K562 (cell line): ENCODE measurements around the gene FHIT. TPM values are rescaled to one million over a fixed set of nuclear protein-coding genes. Genes with fewer than 3 reads are reported as not detected.

ENCODE experiments used
- ATAC-seq: fragments of 200-7000 bp; cut with Tn5 transposase; 3 replicates; pipeline ENCODE4 v1.9.1; 2020; ENCODE audit warnings: moderate library complexity
- BruUV-seq: library from RNA; stranded (reverse); fragments of 400-500 nt; replicated peaks from 2 replicates; lab custom pipeline; 2021; lab: Mats Ljungman, UMichigan
- CTCF ChIA-PET: fragments of 300-600 bp; formaldehyde crosslinking; extraction: SDS; loops from one replicate; lab custom pipeline; 2021; ENCODE audit warnings: low intra/inter-chr PET ratio; lab: Yijun Ruan, JAX
- POLR2A ChIA-PET: fragments of 300-600, 350-650 bp; sonication (Branson Sonifier 250); formaldehyde crosslinking; extraction: SDS; loops from one replicate; lab custom pipeline; 2021; ENCODE audit warnings: antibody characterized with exemption, inconsistent platforms; lab: Yijun Ruan, JAX
- DNase-seq, 4 experiments: peaks; one replicate each; pipeline versions ENCODE4 v3.0.0 to v3.0.0-alpha.2; 2011 to 2018; ENCODE audit warnings: low spot score in 3 of 4, mixed read lengths in 3 of 4; ENCODE audit errors: extremely low read depth in 1 of 4
- FAIRE-seq: peaks from 2 replicates; lab custom pipeline; 2011; peaks lifted over from hg19 to GRCh38; lab: Jason Lieb, UNC
- H2AFZ ChIP-seq: 2 replicates; pipeline ENCODE4 v1.6.0; 2011; ENCODE audit warnings: low read depth, low read length, control low read depth, inconsistent platforms
- H3K27ac ChIP-seq: fragments of 200-600 bp; 3 replicates; pipeline ENCODE4 v1.8.0; 2011; ENCODE audit warnings: low read depth, mild to moderate bottlenecking, control low read depth, inconsistent platforms, low read length, moderate library complexity, mixed read lengths; ENCODE audit errors: extremely low read depth
- H3K27me3 ChIP-seq, 2 experiments: fragments of 300-600 bp in 1 of 2; 2 replicates in 1 of 2; 3 replicates in 1 of 2; pipeline versions ENCODE4 v1.6.0 to v1.8.0; 2011; ENCODE audit warnings: inconsistent platforms in 2 of 2, low read length in 2 of 2, mild to moderate bottlenecking in 1 of 2, mixed read lengths in 1 of 2, moderate library complexity in 1 of 2; ENCODE audit not compliant: control insufficient read depth in 2 of 2, insufficient read depth in 2 of 2
- H3K36me3 ChIP-seq: fragments of 300-600 bp; 3 replicates; pipeline ENCODE4 v1.8.0; 2011; ENCODE audit warnings: mild to moderate bottlenecking, low read length, inconsistent platforms; ENCODE audit not compliant: control insufficient read depth, insufficient read depth
- H3K4me1 ChIP-seq, 2 experiments: fragments of 200-600 bp in 1 of 2; replicated peaks in 1 of 2; 2 replicates in 1 of 2; 3 replicates in 1 of 2; pipeline versions ENCODE4 v1.5.1 to v1.8.0; 2011; ENCODE audit warnings: inconsistent platforms in 2 of 2, low read length in 2 of 2, mild to moderate bottlenecking in 1 of 2, mixed read lengths in 1 of 2, moderate library complexity in 1 of 2; ENCODE audit not compliant: control insufficient read depth in 2 of 2, insufficient read depth in 2 of 2
- H3K4me2 ChIP-seq: 2 replicates; pipeline ENCODE4 v1.6.1; 2011; ENCODE audit warnings: low read length, control low read depth, inconsistent platforms, mixed read lengths; ENCODE audit not compliant: insufficient read depth
- H3K4me3 ChIP-seq: fragments of 200-600 bp; sonication (generic), shearing (Covaris generic); 2 replicates; pipeline ENCODE4 v1.5.1; 2016; ENCODE audit warnings: control low read depth, inconsistent platforms
- H3K79me2 ChIP-seq: fragments of 200-600 bp; 3 replicates; pipeline ENCODE4 v1.8.0; 2011; ENCODE audit warnings: low read length, inconsistent platforms; ENCODE audit not compliant: control insufficient read depth, insufficient read depth
- H3K9ac ChIP-seq, 2 experiments: 2 replicates each; pipeline versions ENCODE4 v1.6.0 to v1.6.1; 2011; ENCODE audit warnings: low read depth in 2 of 2, low read length in 2 of 2, control low read depth in 1 of 2, inconsistent platforms in 1 of 2, mild to moderate bottlenecking in 1 of 2, mixed read lengths in 1 of 2; ENCODE audit not compliant: insufficient read depth in 1 of 2
- H3K9me1 ChIP-seq: one replicate; pipeline ENCODE4 v1.6.0; 2011; ENCODE audit warnings: inconsistent platforms, mild to moderate bottlenecking, low read length, moderate library complexity; ENCODE audit not compliant: control insufficient read depth, insufficient read depth
- H3K9me3 ChIP-seq: replicated peaks from 2 replicates; pipeline ENCODE4 v1.5.1; 2011; ENCODE audit warnings: low read depth, low read length, inconsistent platforms; ENCODE audit not compliant: control insufficient read depth, insufficient read depth
- H4K20me1 ChIP-seq: replicated peaks from 2 replicates; pipeline ENCODE4 v1.6.1; 2011; ENCODE audit warnings: low read length, inconsistent platforms, mixed read lengths; ENCODE audit not compliant: control insufficient read depth, insufficient read depth
- CC2D1A ChIP-seq: fragments of 450-650 bp; IDR thresholded peaks from 2 replicates; pipeline ENCODE4 v1.6.1; 2017; ENCODE audit warnings: mild to moderate bottlenecking
- GATAD2B ChIP-seq: fragments of 450-650 bp; IDR thresholded peaks from 2 replicates; pipeline ENCODE4 v1.6.1; 2017; ENCODE audit warnings: mild to moderate bottlenecking, borderline replicate concordance
- LEF1 ChIP-seq: fragments of 450-650 bp; IDR thresholded peaks from 2 replicates; pipeline ENCODE4 v1.6.1; 2016; ENCODE audit warnings: mild to moderate bottlenecking
- WGBS: fragments of 100-300 bp; shearing (Covaris generic); methylation state at CpG from one replicate; pipeline ENCODE4 v1.1.6; 2016; ENCODE audit warnings: low coverage, mixed read lengths; ENCODE audit not compliant: insufficient coverage; ENCODE audit errors: missing lambda C conversion rate; 5-methylcytosine and 5-hydroxymethylcytosine counted together
- in situ Hi-C: fragments of 300-500 bp; cut with MboI; formaldehyde crosslinking; loops from 4 replicates; pipeline ENCODE4 v1.15.0; 2018; ENCODE audit warnings: inconsistent platforms, mixed read lengths
- intact Hi-C: fragments of 100-400 bp; cut with micrococcal nuclease; formaldehyde crosslinking; loops from 2 replicates; pipeline ENCODE4 v1.14.2; 2022
- polyA plus RNA-seq, 8 experiments: library from polyadenylated mRNA; depleted of rRNA in 4 of 8; stranded (reverse) in 5 of 8; unstranded in 3 of 8; fragments of >200 nt; fragmentation: Nextera tagmentation in 2 of 8; fragmentation: Illumina TruSeq in 1 of 8; extraction: Ambion mirVana in 2 of 8; extraction: Trizol in 1 of 8; gene quantifications; 2 replicates each; pipeline versions ENCODE4 v1.2.1 to v1.2.3, GENCODE V29; 2011 to 2014; ENCODE audit warnings: inconsistent platforms in 1 of 8, missing spikeins in 1 of 8
- total RNA-seq, 7 experiments: library from RNA; depleted of rRNA in 6 of 7; stranded (reverse); fragments of >200 nt in 6 of 7; fragmentation: Illumina TruSeq in 2 of 7; extraction: Trizol in 2 of 7; gene quantifications; 2 replicates each; pipeline versions ENCODE4 v1.2.1 to v1.2.3, GENCODE V29; 2011 to 2021; ENCODE audit warnings: low replicate concordance in 1 of 7
- TF ChIP-seq, protein P1 (sequence below): sonication (generic); formaldehyde crosslinking; IDR thresholded peaks from 2 replicates; pipeline ENCODE4 v1.8.1; 2023; ENCODE audit warnings: mild to moderate bottlenecking, missing genetic modification reagents
- TF ChIP-seq, protein P2 (sequence below), 2 experiments: IDR thresholded peaks; 2 replicates each; pipeline ENCODE4 v1.6.1; 2012; ENCODE audit warnings: improper control_type of control experiment in 2 of 2, low read depth in 2 of 2, low read length in 2 of 2, borderline replicate concordance in 1 of 2
- TF ChIP-seq, protein P3 (sequence below): fragments of 250-450 bp; sonication (Bioruptor Pico); IDR thresholded peaks from 2 replicates; pipeline ENCODE4 v1.5.1; 2021; ENCODE audit warnings: mild to moderate bottlenecking
- TF ChIP-seq, protein P4 (sequence below): IDR thresholded peaks from 3 replicates; pipeline ENCODE4 v1.6.1; 2011; ENCODE audit warnings: borderline replicate concordance, mild to moderate bottlenecking, moderate library complexity; ENCODE audit not compliant: insufficient read length; ENCODE audit errors: extremely low read depth

FHIT gene
- total and polyA plus RNA-seq, 9 of the 15 experiments (the other 6 are each of a cell fraction or from before 2014, with no cell fraction given): 1.7 to 9.1 (median 4.3) TPM

DNA sequence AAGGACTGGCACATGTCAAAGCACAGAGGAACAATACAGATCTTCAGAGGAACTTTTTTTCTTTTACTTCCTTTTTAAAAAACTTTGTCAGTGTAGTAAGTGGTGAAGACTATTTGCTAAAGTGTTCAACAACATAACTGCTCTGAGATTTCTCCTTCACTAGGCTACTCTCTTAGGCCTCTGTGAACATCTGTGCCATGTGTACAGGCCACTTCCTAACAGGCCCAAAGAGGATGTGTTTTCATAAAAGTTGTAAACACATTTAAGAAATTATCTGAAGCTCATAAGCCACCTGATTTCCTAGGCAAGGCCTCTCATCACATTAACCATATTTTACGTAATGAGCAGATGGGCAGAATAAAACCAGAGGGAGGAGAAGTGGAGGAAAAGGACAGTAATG lies 235.4 kb downstream of the FHIT start:
- in situ Hi-C loops: no loop called here
- no peak overlapping the region for H2AFZ ChIP-seq
- BruUV-seq: no TSS peak
- no peak overlapping the region for H3K4me3 ChIP-seq
- no peaks in the 10 kb centered on the region for H3K27me3 ChIP-seq
- 44% methylated on average over 1 of the region's 1 CpG for WGBS
- no peak for DNase-seq
- H3K4me1 ChIP-seq: no peaks in the 10 kb centered on the region
- no peaks in the 10 kb centered on the region for H3K36me3 ChIP-seq
- TF ChIP-seq, protein P1, sequence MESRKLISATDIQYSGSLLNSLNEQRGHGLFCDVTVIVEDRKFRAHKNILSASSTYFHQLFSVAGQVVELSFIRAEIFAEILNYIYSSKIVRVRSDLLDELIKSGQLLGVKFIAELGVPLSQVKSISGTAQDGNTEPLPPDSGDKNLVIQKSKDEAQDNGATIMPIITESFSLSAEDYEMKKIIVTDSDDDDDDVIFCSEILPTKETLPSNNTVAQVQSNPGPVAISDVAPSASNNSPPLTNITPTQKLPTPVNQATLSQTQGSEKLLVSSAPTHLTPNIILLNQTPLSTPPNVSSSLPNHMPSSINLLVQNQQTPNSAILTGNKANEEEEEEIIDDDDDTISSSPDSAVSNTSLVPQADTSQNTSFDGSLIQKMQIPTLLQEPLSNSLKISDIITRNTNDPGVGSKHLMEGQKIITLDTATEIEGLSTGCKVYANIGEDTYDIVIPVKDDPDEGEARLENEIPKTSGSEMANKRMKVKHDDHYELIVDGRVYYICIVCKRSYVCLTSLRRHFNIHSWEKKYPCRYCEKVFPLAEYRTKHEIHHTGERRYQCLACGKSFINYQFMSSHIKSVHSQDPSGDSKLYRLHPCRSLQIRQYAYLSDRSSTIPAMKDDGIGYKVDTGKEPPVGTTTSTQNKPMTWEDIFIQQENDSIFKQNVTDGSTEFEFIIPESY: no peak
- TF ChIP-seq LEF1 (no peak), CC2D1A (no peak), GATAD2B (no peak)
- TF ChIP-seq, protein P2, sequence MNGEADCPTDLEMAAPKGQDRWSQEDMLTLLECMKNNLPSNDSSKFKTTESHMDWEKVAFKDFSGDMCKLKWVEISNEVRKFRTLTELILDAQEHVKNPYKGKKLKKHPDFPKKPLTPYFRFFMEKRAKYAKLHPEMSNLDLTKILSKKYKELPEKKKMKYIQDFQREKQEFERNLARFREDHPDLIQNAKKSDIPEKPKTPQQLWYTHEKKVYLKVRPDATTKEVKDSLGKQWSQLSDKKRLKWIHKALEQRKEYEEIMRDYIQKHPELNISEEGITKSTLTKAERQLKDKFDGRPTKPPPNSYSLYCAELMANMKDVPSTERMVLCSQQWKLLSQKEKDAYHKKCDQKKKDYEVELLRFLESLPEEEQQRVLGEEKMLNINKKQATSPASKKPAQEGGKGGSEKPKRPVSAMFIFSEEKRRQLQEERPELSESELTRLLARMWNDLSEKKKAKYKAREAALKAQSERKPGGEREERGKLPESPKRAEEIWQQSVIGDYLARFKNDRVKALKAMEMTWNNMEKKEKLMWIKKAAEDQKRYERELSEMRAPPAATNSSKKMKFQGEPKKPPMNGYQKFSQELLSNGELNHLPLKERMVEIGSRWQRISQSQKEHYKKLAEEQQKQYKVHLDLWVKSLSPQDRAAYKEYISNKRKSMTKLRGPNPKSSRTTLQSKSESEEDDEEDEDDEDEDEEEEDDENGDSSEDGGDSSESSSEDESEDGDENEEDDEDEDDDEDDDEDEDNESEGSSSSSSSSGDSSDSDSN (IDR thresholded peaks at IDR 0.05; ENCODE audit: borderline replicate concordance in 1 of 2, low read depth in 2 of 2, low read length in 2 of 2): no peak
- TF ChIP-seq, protein P3, sequence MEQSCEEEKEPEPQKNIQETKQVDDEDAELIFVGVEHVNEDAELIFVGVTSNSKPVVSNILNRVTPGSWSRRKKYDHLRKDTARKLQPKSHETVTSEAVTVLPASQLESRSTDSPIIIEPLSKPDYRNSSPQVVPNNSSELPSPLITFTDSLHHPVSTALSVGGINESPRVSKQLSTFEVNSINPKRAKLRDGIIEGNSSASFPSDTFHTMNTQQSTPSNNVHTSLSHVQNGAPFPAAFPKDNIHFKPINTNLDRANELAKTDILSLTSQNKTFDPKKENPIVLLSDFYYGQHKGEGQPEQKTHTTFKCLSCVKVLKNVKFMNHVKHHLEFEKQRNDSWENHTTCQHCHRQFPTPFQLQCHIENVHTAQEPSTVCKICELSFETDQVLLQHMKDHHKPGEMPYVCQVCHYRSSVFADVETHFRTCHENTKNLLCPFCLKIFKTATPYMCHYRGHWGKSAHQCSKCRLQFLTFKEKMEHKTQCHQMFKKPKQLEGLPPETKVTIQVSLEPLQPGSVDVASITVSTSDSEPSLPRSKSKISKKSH (CRISPR knock-in tag): no peak
- TF ChIP-seq, protein P4, sequence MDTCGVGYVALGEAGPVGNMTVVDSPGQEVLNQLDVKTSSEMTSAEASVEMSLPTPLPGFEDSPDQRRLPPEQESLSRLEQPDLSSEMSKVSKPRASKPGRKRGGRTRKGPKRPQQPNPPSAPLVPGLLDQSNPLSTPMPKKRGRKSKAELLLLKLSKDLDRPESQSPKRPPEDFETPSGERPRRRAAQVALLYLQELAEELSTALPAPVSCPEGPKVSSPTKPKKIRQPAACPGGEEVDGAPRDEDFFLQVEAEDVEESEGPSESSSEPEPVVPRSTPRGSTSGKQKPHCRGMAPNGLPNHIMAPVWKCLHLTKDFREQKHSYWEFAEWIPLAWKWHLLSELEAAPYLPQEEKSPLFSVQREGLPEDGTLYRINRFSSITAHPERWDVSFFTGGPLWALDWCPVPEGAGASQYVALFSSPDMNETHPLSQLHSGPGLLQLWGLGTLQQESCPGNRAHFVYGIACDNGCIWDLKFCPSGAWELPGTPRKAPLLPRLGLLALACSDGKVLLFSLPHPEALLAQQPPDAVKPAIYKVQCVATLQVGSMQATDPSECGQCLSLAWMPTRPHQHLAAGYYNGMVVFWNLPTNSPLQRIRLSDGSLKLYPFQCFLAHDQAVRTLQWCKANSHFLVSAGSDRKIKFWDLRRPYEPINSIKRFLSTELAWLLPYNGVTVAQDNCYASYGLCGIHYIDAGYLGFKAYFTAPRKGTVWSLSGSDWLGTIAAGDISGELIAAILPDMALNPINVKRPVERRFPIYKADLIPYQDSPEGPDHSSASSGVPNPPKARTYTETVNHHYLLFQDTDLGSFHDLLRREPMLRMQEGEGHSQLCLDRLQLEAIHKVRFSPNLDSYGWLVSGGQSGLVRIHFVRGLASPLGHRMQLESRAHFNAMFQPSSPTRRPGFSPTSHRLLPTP: no peak
- H3K79me2 ChIP-seq: no peaks in the 10 kb centered on the region
- ChIA-PET CTCF (no interaction called here), POLR2A (interaction anchor here (1.0 kb wide), 1 partner anchor 11 kb away, joined by 3 read pairs; no protein-coding TSS in a partner anchor)
- no peaks in the 10 kb centered on the region for H3K9me3 ChIP-seq
- no peak overlapping the region for H3K9ac ChIP-seq
- H3K9me1 ChIP-seq: no peaks in the 10 kb centered on the region
- no peaks in the 10 kb centered on the region for H4K20me1 ChIP-seq
- no peak for ATAC-seq
- H3K4me2 ChIP-seq: no peak overlapping the region
- intact Hi-C loops: no loop called here
- H3K27ac ChIP-seq: no peak overlapping the region
- FAIRE-seq: no peak
